ENCODE data around the gene UBXN4.

DNA sequence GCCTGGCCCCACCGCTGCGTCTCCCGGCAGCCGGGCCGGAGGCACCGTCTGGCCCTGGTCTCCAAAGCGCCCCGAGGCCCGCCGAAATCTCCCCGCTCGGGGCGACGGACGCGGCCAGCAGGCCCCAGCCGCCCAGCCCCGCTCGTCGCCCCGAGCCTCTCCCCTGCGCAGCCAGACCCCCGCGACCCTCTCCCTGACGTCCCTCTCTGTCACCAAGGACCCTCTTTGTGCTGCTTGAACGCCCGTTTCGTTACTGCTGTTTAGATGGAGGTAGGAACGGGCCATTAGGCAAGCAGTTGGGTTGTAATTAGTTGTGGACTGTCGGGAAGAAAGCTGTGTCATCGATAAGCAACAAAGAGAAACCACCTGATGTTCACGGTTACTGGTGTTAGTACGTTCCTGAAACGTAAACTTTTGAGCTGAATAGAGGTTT, 686 bp downstream of the UBXN4 start:
- TF ChIP-seq CTCF (IDR thresholded peaks at IDR 0.05) (no peak), ZFX (IDR thresholded peaks at IDR 0.05; ENCODE audit: borderline replicate concordance) (no peak)

Measured in 22Rv1 (cell line).